ENCODE measurements around the gene PRMT1.

PRMT1 gene

GRCh38 chr19:49691243-49692146 lies 14.4 kb downstream of the PRMT1 start:
- Histone ChIP-seq H3K9ac (no peak overlapping the region), H3K36me3 (ENCODE audit: insufficient read depth) (no peaks in the 10 kb centered on the region), H3K4me2 (peak overlapping the region; percentile 43; the same call in 1 of the 2 replicates), H3K4me3 (IDR thresholded peaks at IDR 0.05; ENCODE audit: insufficient read depth, low read depth, low read length) (no peak overlapping the region), H3K79me2 (ENCODE audit: insufficient read depth, low read depth) (no peaks in the 10 kb centered on the region), H4K20me1 (ENCODE audit: insufficient read depth) (no peaks in the 10 kb centered on the region), H3K27ac (no peak overlapping the region), H2AFZ (ENCODE audit: low read depth) (peak overlapping the region; percentile 42; the same call in 1 of the 2 replicates), H3K4me1 (ENCODE audit: low read depth, poor library complexity, severe bottlenecking) (no peaks in the 10 kb centered on the region), H3K27me3 (ENCODE audit: insufficient read depth, low read depth) (no peaks in the 10 kb centered on the region)
- TF ChIP-seq CTCF (conservative IDR thresholded peaks at IDR 0.05; ENCODE audit: low read depth, low read length) = no peak

DNA sequence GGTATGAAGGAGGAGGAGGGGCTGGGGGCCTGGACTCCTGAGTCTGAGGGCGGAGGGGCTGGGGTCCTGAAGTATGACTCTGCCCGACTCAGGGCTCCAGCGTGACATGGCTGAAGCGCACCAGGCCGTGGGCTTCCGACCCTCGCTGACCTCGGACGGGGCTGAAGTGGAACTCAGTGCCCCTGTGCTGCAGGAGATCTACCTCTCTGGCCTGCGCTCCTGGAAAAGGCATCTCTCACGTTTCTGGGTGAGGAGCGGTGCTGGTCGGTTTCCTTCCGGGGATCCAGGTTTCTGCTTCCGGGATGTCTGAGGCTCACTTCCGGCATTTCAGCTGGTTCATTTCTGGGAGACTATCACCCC lies 15.1 kb downstream of the PRMT1 start:
- Histone ChIP-seq H3K27ac (no peak overlapping the region), H3K36me3 (ENCODE audit: insufficient read depth) (no peaks in the 10 kb centered on the region), H2AFZ (ENCODE audit: low read depth) (no peak overlapping the region), H4K20me1 (ENCODE audit: insufficient read depth) (no peaks in the 10 kb centered on the region), H3K79me2 (ENCODE audit: insufficient read depth, low read depth) (no peaks in the 10 kb centered on the region), H3K4me2 (no peak overlapping the region), H3K9ac (no peak overlapping the region), H3K4me1 (ENCODE audit: low read depth, poor library complexity, severe bottlenecking) (no peaks in the 10 kb centered on the region), H3K27me3 (ENCODE audit: insufficient read depth, low read depth) (no peaks in the 10 kb centered on the region), H3K4me3 (IDR thresholded peaks at IDR 0.05; ENCODE audit: insufficient read depth, low read depth, low read length) (no peak overlapping the region)
- no peak for TF ChIP-seq CTCF (conservative IDR thresholded peaks at IDR 0.05; ENCODE audit: low read depth, low read length)

DNA sequence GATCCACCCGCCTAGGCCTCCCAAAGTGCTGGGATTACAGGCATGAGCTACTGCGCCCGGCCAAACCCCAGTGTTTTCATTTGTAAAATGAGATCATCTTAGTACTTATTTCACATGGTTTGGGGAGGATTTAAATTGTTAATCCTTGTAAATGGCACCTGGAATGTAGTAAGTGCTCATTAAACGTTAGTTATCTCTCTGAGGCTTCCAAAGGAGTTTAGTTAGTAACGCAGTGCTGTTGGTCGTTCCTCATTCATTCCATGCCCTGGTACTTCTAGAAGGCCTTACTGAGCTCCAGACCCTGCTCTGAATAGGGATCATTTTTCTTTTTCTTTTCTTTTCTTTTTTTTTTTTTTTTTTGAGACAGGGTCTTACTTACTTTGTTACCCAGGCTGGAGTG lies 19.0 kb downstream of the PRMT1 start:
- H4K20me1 ChIP-seq (ENCODE audit: insufficient read depth) = no peaks in the 10 kb centered on the region
- no peaks in the 10 kb centered on the region for H3K4me1 ChIP-seq (ENCODE audit: low read depth, poor library complexity, severe bottlenecking)
- H3K4me2 ChIP-seq = no peak overlapping the region
- no peak for TF ChIP-seq CTCF (conservative IDR thresholded peaks at IDR 0.05; ENCODE audit: low read depth, low read length)
- no peaks in the 10 kb centered on the region for H3K36me3 ChIP-seq (ENCODE audit: insufficient read depth)
- no peaks in the 10 kb centered on the region for H3K79me2 ChIP-seq (ENCODE audit: insufficient read depth, low read depth)
- no peak overlapping the region for H2AFZ ChIP-seq (ENCODE audit: low read depth)
- H3K27ac ChIP-seq = no peak overlapping the region
- peaks cover 2% of the 10 kb centered on the region; the same call in 1 of the 2 replicates for H3K27me3 ChIP-seq (ENCODE audit: insufficient read depth, low read depth)
- H3K4me3 ChIP-seq (IDR thresholded peaks at IDR 0.05; ENCODE audit: insufficient read depth, low read depth, low read length) = no peak overlapping the region
- no peak overlapping the region for H3K9ac ChIP-seq

- Histone ChIP-seq H3K4me2 (no peak overlapping the region), H3K4me1 (ENCODE audit: low read depth, poor library complexity, severe bottlenecking) (no peaks in the 10 kb centered on the region), H3K9ac (no peak overlapping the region), H3K36me3 (ENCODE audit: insufficient read depth) (no peaks in the 10 kb centered on the region), H4K20me1 (ENCODE audit: insufficient read depth) (no peaks in the 10 kb centered on the region), H2AFZ (ENCODE audit: low read depth) (no peak overlapping the region), H3K27me3 (ENCODE audit: insufficient read depth, low read depth) (peaks cover 4% of the 10 kb centered on the region; the same call in 1 of the 2 replicates), H3K27ac (no peak overlapping the region), H3K79me2 (ENCODE audit: insufficient read depth, low read depth) (no peaks in the 10 kb centered on the region), H3K4me3 (IDR thresholded peaks at IDR 0.05; ENCODE audit: insufficient read depth, low read depth, low read length) (no peak overlapping the region)
- no peak for TF ChIP-seq CTCF (conservative IDR thresholded peaks at IDR 0.05; ENCODE audit: low read depth, low read length)
Measured at GRCh38 chr19:49696865-49697264, 19.8 kb downstream of the PRMT1 start.

Data from KMS-11 (cell line).